Hepatocyte (in vitro differentiated cells): ENCODE data around the gene F11R.
"Not testable (repeated sequence)": the region's sequence is repeated elsewhere in the genome, so short reads cannot be mapped to it uniquely, and the experiment has no call there.

Experiments
- EZH2 ChIP-seq: fragments of 200-600 bp; sonication (generic); IDR thresholded peaks from 2 replicates; pipeline ENCODE4 v1.6.1; 2016; ENCODE audit warnings: antibody characterized with exemption, mild to moderate bottlenecking, borderline replicate concordance
- EZH2phosphoT487 ChIP-seq: fragments of 200-600 bp; sonication (generic); IDR thresholded peaks from one replicate; pipeline ENCODE4 v1.6.1; 2018; ENCODE audit warnings: antibody characterized with exemption, mild to moderate bottlenecking, low read depth, moderate library complexity; ENCODE audit not compliant: unreplicated experiment, severe bottlenecking
- TF ChIP-seq, protein P1 (sequence below): fragments of 200-600 bp; sonication (generic); IDR thresholded peaks from 2 replicates; pipeline ENCODE4 v1.5.1; 2016; ENCODE audit warnings: antibody characterized with exemption, mild to moderate bottlenecking; ENCODE audit not compliant: poor library complexity

DNA sequence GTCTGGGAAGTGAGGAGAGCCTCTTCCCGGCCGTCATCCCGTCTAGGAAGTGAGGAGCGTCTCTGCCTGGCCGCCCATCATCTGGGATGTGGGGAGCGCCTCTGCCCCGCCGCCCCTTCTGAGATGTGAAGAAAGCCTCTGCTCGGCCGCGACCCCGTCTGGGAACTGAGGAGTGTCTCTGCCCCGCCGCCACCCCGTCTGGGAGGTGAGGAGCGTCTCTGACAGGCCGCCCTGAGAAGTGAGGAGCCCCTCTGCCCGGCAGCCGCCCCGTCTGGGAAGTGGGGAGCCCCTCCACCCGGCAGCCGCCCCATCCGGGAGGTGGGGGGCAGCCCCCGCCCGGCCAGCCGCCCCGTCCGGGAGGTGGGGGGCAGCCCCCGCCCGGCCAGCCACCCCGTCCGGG lies 8.5 kb upstream of the F11R start:
- TF ChIP-seq, protein P1, sequence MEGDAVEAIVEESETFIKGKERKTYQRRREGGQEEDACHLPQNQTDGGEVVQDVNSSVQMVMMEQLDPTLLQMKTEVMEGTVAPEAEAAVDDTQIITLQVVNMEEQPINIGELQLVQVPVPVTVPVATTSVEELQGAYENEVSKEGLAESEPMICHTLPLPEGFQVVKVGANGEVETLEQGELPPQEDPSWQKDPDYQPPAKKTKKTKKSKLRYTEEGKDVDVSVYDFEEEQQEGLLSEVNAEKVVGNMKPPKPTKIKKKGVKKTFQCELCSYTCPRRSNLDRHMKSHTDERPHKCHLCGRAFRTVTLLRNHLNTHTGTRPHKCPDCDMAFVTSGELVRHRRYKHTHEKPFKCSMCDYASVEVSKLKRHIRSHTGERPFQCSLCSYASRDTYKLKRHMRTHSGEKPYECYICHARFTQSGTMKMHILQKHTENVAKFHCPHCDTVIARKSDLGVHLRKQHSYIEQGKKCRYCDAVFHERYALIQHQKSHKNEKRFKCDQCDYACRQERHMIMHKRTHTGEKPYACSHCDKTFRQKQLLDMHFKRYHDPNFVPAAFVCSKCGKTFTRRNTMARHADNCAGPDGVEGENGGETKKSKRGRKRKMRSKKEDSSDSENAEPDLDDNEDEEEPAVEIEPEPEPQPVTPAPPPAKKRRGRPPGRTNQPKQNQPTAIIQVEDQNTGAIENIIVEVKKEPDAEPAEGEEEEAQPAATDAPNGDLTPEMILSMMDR = not testable (repeated sequence)
- not testable (repeated sequence) for TF ChIP-seq EZH2, EZH2phosphoT487
